ENCODE data around the gene ROR2.
"Not testable (repeated sequence)": the region's sequence is repeated elsewhere in the genome, so short reads cannot be mapped to it uniquely, and the experiment has no call there.

ROR2 gene

GRCh38 chr9:91640428-91640827 lies 309.6 kb downstream of the ROR2 start:
- Histone ChIP-seq H2BK120ac (ENCODE audit: low read depth, low read length) (no peak overlapping the region), H3K4me3 (ENCODE audit: low read length) (no peak overlapping the region), H3K79me2 (ENCODE audit: control insufficient read depth, insufficient read depth, low read length) (no peaks in the 10 kb centered on the region), H3K9ac (ENCODE audit: low read length) (no peak overlapping the region), H2BK15ac (replicated peaks; ENCODE audit: low read depth) (no peak overlapping the region), H3K23ac (ENCODE audit: low read length) (no peak overlapping the region), H3K27ac (ENCODE audit: low read depth, low read length) (no peak overlapping the region), H2BK5ac (ENCODE audit: low read length) (no peak overlapping the region), H3K4me1 (ENCODE audit: control insufficient read depth, low read depth, low read length) (no peaks in the 10 kb centered on the region), H2AK5ac (ENCODE audit: low read length) (no peak overlapping the region), H4K5ac (ENCODE audit: low read length) (no peak overlapping the region), H3K36me3 (ENCODE audit: control insufficient read depth, insufficient read depth, low read length) (no peaks in the 10 kb centered on the region), H3K79me1 (ENCODE audit: low read length) (no peaks in the 10 kb centered on the region), H3K56ac (ENCODE audit: low read length) (no peak overlapping the region), H3K4me2 (ENCODE audit: low read length) (no peak overlapping the region), H3K27me3 (ENCODE audit: insufficient read depth, low read length, poor library complexity) (no peaks in the 10 kb centered on the region), H3K4ac (ENCODE audit: low read depth, low read length) (no peak overlapping the region), H4K8ac (ENCODE audit: low read depth, low read length) (no peak overlapping the region), H3K18ac (ENCODE audit: low read length) (no peak overlapping the region)
- WGBS (ENCODE audit: extremely low coverage, insufficient coverage, low lambda C conversion rate), result no CpG with 5 or more reads among the region's 2 CpGs
- DNase-seq, result no peak

- no peaks in the 10 kb centered on the region for H3K79me1 ChIP-seq (ENCODE audit: low read length)
- DNase-seq, result no peak
- H3K4me2 ChIP-seq (ENCODE audit: low read length), result no peak overlapping the region
- H3K27me3 ChIP-seq (ENCODE audit: insufficient read depth, low read length, poor library complexity), result no peaks in the 10 kb centered on the region
- H3K36me3 ChIP-seq (ENCODE audit: control insufficient read depth, insufficient read depth, low read length), result no peaks in the 10 kb centered on the region
- no peak overlapping the region for H4K8ac ChIP-seq (ENCODE audit: low read depth, low read length)
- H3K23ac ChIP-seq (ENCODE audit: low read length), result no peak overlapping the region
- H3K79me2 ChIP-seq (ENCODE audit: control insufficient read depth, insufficient read depth, low read length), result no peaks in the 10 kb centered on the region
- H3K4me3 ChIP-seq (ENCODE audit: low read length), result no peak overlapping the region
- no CpG with 5 or more reads among the region's 1 CpG for WGBS (ENCODE audit: extremely low coverage, insufficient coverage, low lambda C conversion rate)
- H2BK120ac ChIP-seq (ENCODE audit: low read depth, low read length), result no peak overlapping the region
- H3K9ac ChIP-seq (ENCODE audit: low read length), result no peak overlapping the region
- no peak overlapping the region for H2AK5ac ChIP-seq (ENCODE audit: low read length)
- no peak overlapping the region for H3K56ac ChIP-seq (ENCODE audit: low read length)
- H3K4ac ChIP-seq (ENCODE audit: low read depth, low read length), result no peak overlapping the region
- H3K27ac ChIP-seq (ENCODE audit: low read depth, low read length), result no peak overlapping the region
- H2BK15ac ChIP-seq (replicated peaks; ENCODE audit: low read depth), result no peak overlapping the region
- no peak overlapping the region for H3K18ac ChIP-seq (ENCODE audit: low read length)
- no peak overlapping the region for H2BK5ac ChIP-seq (ENCODE audit: low read length)
- H4K5ac ChIP-seq (ENCODE audit: low read length), result no peak overlapping the region
- H3K4me1 ChIP-seq (ENCODE audit: control insufficient read depth, low read depth, low read length), result no peaks in the 10 kb centered on the region
These were observed 311.0 kb downstream of the ROR2 start for GRCh38 chr9:91639054-91639453.

GRCh38 chr9:91634832-91635231 lies 315.2 kb downstream of the ROR2 start:
- not testable (repeated sequence) for H3K4me2 ChIP-seq (ENCODE audit: low read length); H3K56ac ChIP-seq (ENCODE audit: low read length); H4K5ac ChIP-seq (ENCODE audit: low read length); H3K79me2 ChIP-seq (ENCODE audit: control insufficient read depth, insufficient read depth, low read length); H3K9ac ChIP-seq (ENCODE audit: low read length); H2BK5ac ChIP-seq (ENCODE audit: low read length); H3K4me1 ChIP-seq (ENCODE audit: control insufficient read depth, low read depth, low read length); H4K8ac ChIP-seq (ENCODE audit: low read depth, low read length); H2BK15ac ChIP-seq (replicated peaks; ENCODE audit: low read depth); H3K23ac ChIP-seq (ENCODE audit: low read length); H3K36me3 ChIP-seq (ENCODE audit: control insufficient read depth, insufficient read depth, low read length); H3K4ac ChIP-seq (ENCODE audit: low read depth, low read length); H2AK5ac ChIP-seq (ENCODE audit: low read length); H3K4me3 ChIP-seq (ENCODE audit: low read length); H3K18ac ChIP-seq (ENCODE audit: low read length); H2BK120ac ChIP-seq (ENCODE audit: low read depth, low read length); H3K79me1 ChIP-seq (ENCODE audit: low read length); H3K27ac ChIP-seq (ENCODE audit: low read depth, low read length); DNase-seq; H3K27me3 ChIP-seq (ENCODE audit: insufficient read depth, low read length, poor library complexity)
- WGBS (ENCODE audit: extremely low coverage, insufficient coverage, low lambda C conversion rate), result no CpG with 5 or more reads among the region's 7 CpGs

- no peak overlapping the region for H2BK5ac ChIP-seq (ENCODE audit: low read length)
- H3K79me2 ChIP-seq (ENCODE audit: control insufficient read depth, insufficient read depth, low read length), result no peaks in the 10 kb centered on the region
- no peak overlapping the region for H4K5ac ChIP-seq (ENCODE audit: low read length)
These were observed 320.3 kb downstream of the ROR2 start for GRCh38 chr9:91629718-91630117.

GRCh38 chr9:91628892-91629291 lies 321.1 kb downstream of the ROR2 start:
- H2BK5ac ChIP-seq (ENCODE audit: low read length), result no peak overlapping the region
- H2BK15ac ChIP-seq (replicated peaks; ENCODE audit: low read depth), result no peak overlapping the region
- H3K27me3 ChIP-seq (ENCODE audit: insufficient read depth, low read length, poor library complexity), result no peaks in the 10 kb centered on the region
- H4K8ac ChIP-seq (ENCODE audit: low read depth, low read length), result no peak overlapping the region
- DNase-seq, result no peak
- no peak overlapping the region for H3K18ac ChIP-seq (ENCODE audit: low read length)
- H3K79me1 ChIP-seq (ENCODE audit: low read length), result no peaks in the 10 kb centered on the region
- no CpG with 5 or more reads among the region's 1 CpG for WGBS (ENCODE audit: extremely low coverage, insufficient coverage, low lambda C conversion rate)
- no peak overlapping the region for H3K4ac ChIP-seq (ENCODE audit: low read depth, low read length)
- no peak overlapping the region for H2BK120ac ChIP-seq (ENCODE audit: low read depth, low read length)
- H3K4me2 ChIP-seq (ENCODE audit: low read length), result no peak overlapping the region
- no peak overlapping the region for H3K23ac ChIP-seq (ENCODE audit: low read length)
- H3K4me3 ChIP-seq (ENCODE audit: low read length), result no peak overlapping the region
- H3K36me3 ChIP-seq (ENCODE audit: control insufficient read depth, insufficient read depth, low read length), result no peaks in the 10 kb centered on the region
- H3K79me2 ChIP-seq (ENCODE audit: control insufficient read depth, insufficient read depth, low read length), result no peaks in the 10 kb centered on the region
- no peaks in the 10 kb centered on the region for H3K4me1 ChIP-seq (ENCODE audit: control insufficient read depth, low read depth, low read length)
- no peak overlapping the region for H3K9ac ChIP-seq (ENCODE audit: low read length)
- H3K27ac ChIP-seq (ENCODE audit: low read depth, low read length), result no peak overlapping the region
- H3K56ac ChIP-seq (ENCODE audit: low read length), result no peak overlapping the region
- no peak overlapping the region for H2AK5ac ChIP-seq (ENCODE audit: low read length)
- H4K5ac ChIP-seq (ENCODE audit: low read length), result no peak overlapping the region

More at GRCh38 chr9:91629718-91630117, 320.3 kb downstream of the ROR2 start:
- H3K27ac ChIP-seq (ENCODE audit: low read depth, low read length), result no peak overlapping the region
- no peak overlapping the region for H3K56ac ChIP-seq (ENCODE audit: low read length)
- no peak overlapping the region for H2BK15ac ChIP-seq (replicated peaks; ENCODE audit: low read depth)
- no peak for DNase-seq
- no peak overlapping the region for H3K9ac ChIP-seq (ENCODE audit: low read length)
- no peak overlapping the region for H3K4me3 ChIP-seq (ENCODE audit: low read length)
- H2BK120ac ChIP-seq (ENCODE audit: low read depth, low read length), result no peak overlapping the region
- no peak overlapping the region for H3K18ac ChIP-seq (ENCODE audit: low read length)
- no peaks in the 10 kb centered on the region for H3K79me1 ChIP-seq (ENCODE audit: low read length)
- no peaks in the 10 kb centered on the region for H3K4me1 ChIP-seq (ENCODE audit: control insufficient read depth, low read depth, low read length)
- no peaks in the 10 kb centered on the region for H3K36me3 ChIP-seq (ENCODE audit: control insufficient read depth, insufficient read depth, low read length)
- H3K27me3 ChIP-seq (ENCODE audit: insufficient read depth, low read length, poor library complexity), result no peaks in the 10 kb centered on the region
- no peak overlapping the region for H3K4me2 ChIP-seq (ENCODE audit: low read length)
- H2AK5ac ChIP-seq (ENCODE audit: low read length), result no peak overlapping the region
- H3K4ac ChIP-seq (ENCODE audit: low read depth, low read length), result no peak overlapping the region
- no peak overlapping the region for H3K23ac ChIP-seq (ENCODE audit: low read length)
- no peak overlapping the region for H4K8ac ChIP-seq (ENCODE audit: low read depth, low read length)

- H3K9ac ChIP-seq (ENCODE audit: low read length), result no peak overlapping the region
- no peaks in the 10 kb centered on the region for H3K36me3 ChIP-seq (ENCODE audit: control insufficient read depth, insufficient read depth, low read length)
- no peak overlapping the region for H2BK5ac ChIP-seq (ENCODE audit: low read length)
- H3K4me1 ChIP-seq (ENCODE audit: control insufficient read depth, low read depth, low read length), result no peaks in the 10 kb centered on the region
- no peak overlapping the region for H2BK120ac ChIP-seq (ENCODE audit: low read depth, low read length)
- H3K23ac ChIP-seq (ENCODE audit: low read length), result no peak overlapping the region
- WGBS (ENCODE audit: extremely low coverage, insufficient coverage, low lambda C conversion rate), result no CpG with 5 or more reads among the region's 1 CpG
- no peaks in the 10 kb centered on the region for H3K79me1 ChIP-seq (ENCODE audit: low read length)
- H4K8ac ChIP-seq (ENCODE audit: low read depth, low read length), result no peak overlapping the region
- no peak overlapping the region for H2AK5ac ChIP-seq (ENCODE audit: low read length)
- no peak overlapping the region for H3K56ac ChIP-seq (ENCODE audit: low read length)
- no peak overlapping the region for H3K18ac ChIP-seq (ENCODE audit: low read length)
- no peaks in the 10 kb centered on the region for H3K79me2 ChIP-seq (ENCODE audit: control insufficient read depth, insufficient read depth, low read length)
- no peak for DNase-seq
- H3K27me3 ChIP-seq (ENCODE audit: insufficient read depth, low read length, poor library complexity), result no peaks in the 10 kb centered on the region
- H4K5ac ChIP-seq (ENCODE audit: low read length), result no peak overlapping the region
- no peak overlapping the region for H3K4me2 ChIP-seq (ENCODE audit: low read length)
- H3K4ac ChIP-seq (ENCODE audit: low read depth, low read length), result no peak overlapping the region
- no peak overlapping the region for H2BK15ac ChIP-seq (replicated peaks; ENCODE audit: low read depth)
- no peak overlapping the region for H3K27ac ChIP-seq (ENCODE audit: low read depth, low read length)
- no peak overlapping the region for H3K4me3 ChIP-seq (ENCODE audit: low read length)
These were observed 324.7 kb downstream of the ROR2 start for GRCh38 chr9:91625331-91625730.

All from mesendoderm (in vitro differentiated cells).